Breast epithelium (tissue), 4 donors: Measurements from ENCODE around the gene PFN1. TPM values are rescaled to one million over a fixed set of nuclear protein-coding genes. Genes with fewer than 3 reads are reported as not detected.
"Not testable (repeated sequence)": the region's sequence is repeated elsewhere in the genome, so short reads cannot be mapped to it uniquely, and the experiment has no call there.

Experiments used
- DNase-seq, 2 donors: peaks; one replicate each; pipeline ENCODE4 v3.0.0-alpha.2; 2019; ENCODE audit warnings: low spot score in 2 of 2
- H3K27ac ChIP-seq, 2 donors: fragments of 200-600 bp; sonication (generic) in 1 of 2; one replicate each; pipeline ENCODE4 v1.5.1; 2016 to 2019; ENCODE audit warnings: mild to moderate bottlenecking in 1 of 2
- H3K27me3 ChIP-seq, 2 donors: fragments of 200-600 bp; sonication (generic) in 1 of 2; one replicate each; pipeline versions ENCODE4 v1.5.1 to v1.6.0; 2017 to 2019; ENCODE audit warnings: control low read depth in 1 of 2, mild to moderate bottlenecking in 1 of 2
- H3K36me3 ChIP-seq: fragments of 200-600 bp; one replicate; pipeline ENCODE4 v1.5.1; 2019
- H3K4me1 ChIP-seq, 2 donors: fragments of 200-600 bp; sonication (generic); one replicate each; pipeline ENCODE4 v1.5.1; 2016 to 2019; ENCODE audit warnings: control low read depth in 1 of 2
- H3K4me3 ChIP-seq, 3 donors: fragments of 200-600 bp; sonication (generic); 1 replicate in 2 of 3; 2 replicates in 1 of 3; pipeline ENCODE4 v1.5.1; 2016 to 2019; ENCODE audit warnings: mild to moderate bottlenecking in 3 of 3, moderate library complexity in 2 of 3
- H3K9me3 ChIP-seq, 2 donors: fragments of 200-600 bp; sonication (generic) in 1 of 2; one replicate each; pipeline ENCODE4 v1.5.1; 2016 to 2019; ENCODE audit warnings: control low read depth in 1 of 2
- POLR2A ChIP-seq: fragments of 450-650 bp; IDR thresholded peaks from one replicate; pipeline ENCODE4 v1.6.1; 2016; ENCODE audit warnings: antibody characterized with exemption, mild to moderate bottlenecking, moderate library complexity
- POLR2AphosphoS5 ChIP-seq, 3 donors: sonication (generic); formaldehyde crosslinking; IDR thresholded peaks; one replicate each; pipeline ENCODE4 v1.6.1; 2017; ENCODE audit warnings: antibody characterized with exemption in 3 of 3
- intact Hi-C: fragments of 100-400 bp; cut with DNase I; formaldehyde crosslinking; loops from one replicate; pipeline ENCODE4 v1.15.1; 2023; ENCODE audit warnings: low total_unique reads
- total RNA-seq, 3 donors: library from RNA; depleted of rRNA; stranded (reverse); fragments of >200 nt; gene quantifications; one replicate each; pipeline ENCODE4 v1.1.0, GENCODE V29; 2016
- TF ChIP-seq, protein P1 (sequence below), 3 donors: fragments of 450-650 bp; IDR thresholded peaks; one replicate each; pipeline ENCODE4 v1.5.1; 2016 to 2017; ENCODE audit warnings: antibody characterized with exemption in 3 of 3, mild to moderate bottlenecking in 3 of 3, moderate library complexity in 3 of 3

PFN1 gene
- total RNA-seq, 3 donors from 2014 or later = 290 to 487 (median 379) TPM

DNA sequence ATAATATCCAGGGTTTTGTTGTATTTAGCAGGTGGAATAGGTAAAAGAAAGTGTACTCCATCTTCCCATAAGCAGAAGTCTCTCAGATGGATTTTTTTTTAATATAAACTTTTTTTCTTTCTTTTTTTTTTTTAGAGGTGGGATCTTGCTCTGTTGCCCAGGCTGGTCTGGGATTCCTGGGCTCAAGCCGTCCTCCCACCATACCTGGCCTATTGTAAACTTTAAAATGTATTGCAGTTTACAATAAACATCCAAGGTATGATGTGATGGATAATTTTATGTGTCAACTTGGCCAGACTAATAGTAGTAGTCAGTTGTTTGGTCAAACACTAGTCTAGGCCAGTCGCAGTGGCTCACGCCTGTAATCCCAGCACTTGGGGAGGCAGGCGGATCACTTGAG, 27.0 kb downstream of the PFN1 start:
- H3K9me3 ChIP-seq = no peaks in the 10 kb centered on the region
- intact Hi-C loops = no loop called here
- TF ChIP-seq, protein P1, sequence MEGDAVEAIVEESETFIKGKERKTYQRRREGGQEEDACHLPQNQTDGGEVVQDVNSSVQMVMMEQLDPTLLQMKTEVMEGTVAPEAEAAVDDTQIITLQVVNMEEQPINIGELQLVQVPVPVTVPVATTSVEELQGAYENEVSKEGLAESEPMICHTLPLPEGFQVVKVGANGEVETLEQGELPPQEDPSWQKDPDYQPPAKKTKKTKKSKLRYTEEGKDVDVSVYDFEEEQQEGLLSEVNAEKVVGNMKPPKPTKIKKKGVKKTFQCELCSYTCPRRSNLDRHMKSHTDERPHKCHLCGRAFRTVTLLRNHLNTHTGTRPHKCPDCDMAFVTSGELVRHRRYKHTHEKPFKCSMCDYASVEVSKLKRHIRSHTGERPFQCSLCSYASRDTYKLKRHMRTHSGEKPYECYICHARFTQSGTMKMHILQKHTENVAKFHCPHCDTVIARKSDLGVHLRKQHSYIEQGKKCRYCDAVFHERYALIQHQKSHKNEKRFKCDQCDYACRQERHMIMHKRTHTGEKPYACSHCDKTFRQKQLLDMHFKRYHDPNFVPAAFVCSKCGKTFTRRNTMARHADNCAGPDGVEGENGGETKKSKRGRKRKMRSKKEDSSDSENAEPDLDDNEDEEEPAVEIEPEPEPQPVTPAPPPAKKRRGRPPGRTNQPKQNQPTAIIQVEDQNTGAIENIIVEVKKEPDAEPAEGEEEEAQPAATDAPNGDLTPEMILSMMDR (IDR thresholded peaks at IDR 0.05) = no peak
- no peak for TF ChIP-seq POLR2AphosphoS5 (IDR thresholded peaks at IDR 0.05)
- no peak for TF ChIP-seq POLR2A
- H3K27me3 ChIP-seq = no peaks in the 10 kb centered on the region
- no peak overlapping the region for H3K27ac ChIP-seq
- H3K4me1 ChIP-seq = no peaks in the 10 kb centered on the region
- DNase-seq = no peak
- no peak overlapping the region for H3K4me3 ChIP-seq
- H3K36me3 ChIP-seq = no peaks in the 10 kb centered on the region

DNA sequence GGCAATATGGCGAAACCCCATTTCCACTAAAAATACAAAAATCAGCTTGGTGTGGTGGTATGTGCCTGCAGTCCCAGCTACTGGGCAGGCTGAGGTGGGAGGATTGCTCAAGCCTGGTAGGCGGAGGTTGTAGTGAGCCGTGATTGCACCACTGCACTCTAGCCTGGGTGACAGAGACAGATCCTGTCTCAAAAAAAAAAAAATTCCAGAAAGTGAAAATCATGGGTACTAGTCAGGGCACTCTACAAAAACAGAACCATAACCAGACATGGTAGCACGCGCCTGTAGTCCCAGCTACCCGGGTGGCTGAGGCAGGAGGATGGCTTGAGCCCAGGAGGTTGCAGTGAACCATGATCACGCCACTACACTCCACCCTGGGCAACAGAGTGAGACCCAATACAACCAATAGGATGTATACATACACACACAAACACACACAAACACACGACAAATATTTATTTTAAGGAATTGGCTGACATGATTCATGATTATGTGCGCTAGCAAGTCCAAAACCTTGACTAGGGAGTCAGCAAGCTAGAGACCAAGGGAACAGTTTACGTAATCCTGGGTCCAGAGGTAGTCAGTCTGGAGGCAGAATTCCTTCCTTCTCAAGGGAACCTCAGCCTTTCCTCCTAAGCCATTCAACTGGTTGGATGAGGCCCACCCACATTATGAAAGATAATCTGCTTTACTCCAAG, 27.8 kb downstream of the PFN1 start:
- intact Hi-C loops = no loop called here
- peak overlapping the region in 1 of 2 donors; percentile 12 for H3K27ac ChIP-seq
- no peak for DNase-seq
- H3K4me3 ChIP-seq = no peak overlapping the region
- TF ChIP-seq POLR2A (no peak), POLR2AphosphoS5 (IDR thresholded peaks at IDR 0.05) (no peak)
- TF ChIP-seq, protein P1 (IDR thresholded peaks at IDR 0.05) = no peak
- H3K36me3 ChIP-seq = no peaks in the 10 kb centered on the region
- H3K4me1 ChIP-seq = no peaks in the 10 kb centered on the region
- H3K27me3 ChIP-seq = no peaks in the 10 kb centered on the region
- no peaks in the 10 kb centered on the region for H3K9me3 ChIP-seq

DNA sequence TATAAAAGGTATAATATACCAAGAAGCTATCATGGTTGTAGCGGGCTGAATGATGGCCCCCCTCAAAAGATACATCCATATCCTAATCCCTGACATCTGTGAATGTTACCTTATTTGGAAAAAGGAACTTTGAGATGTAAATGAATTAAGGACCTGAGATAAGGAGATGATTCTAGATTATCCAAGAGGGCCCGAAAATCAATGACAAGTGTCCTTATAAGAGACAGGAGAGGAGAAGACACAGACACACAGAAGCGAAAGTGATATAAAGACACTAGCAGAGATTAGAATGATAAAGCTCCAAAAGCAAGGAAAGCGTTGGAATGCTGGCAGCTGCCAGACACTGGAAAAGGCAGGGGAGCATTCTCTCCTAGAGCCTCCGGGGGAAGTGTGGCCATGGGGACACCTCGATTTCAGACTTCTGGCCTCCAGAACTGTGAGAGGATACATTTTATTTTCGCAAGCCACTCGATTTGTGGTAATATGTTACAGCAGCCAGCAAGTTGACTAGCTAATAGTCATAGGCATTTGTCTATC, 28.8 kb downstream of the PFN1 start:
- TF ChIP-seq, protein P1 (IDR thresholded peaks at IDR 0.05) = no peak
- TF ChIP-seq POLR2A (no peak), POLR2AphosphoS5 (IDR thresholded peaks at IDR 0.05) (no peak)
- intact Hi-C loops = no loop called here
- Histone ChIP-seq H3K27ac (peak overlapping the region in 1 of 2 donors; percentile 30), H3K27me3 (no peaks in the 10 kb centered on the region), H3K4me1 (no peaks in the 10 kb centered on the region), H3K36me3 (no peaks in the 10 kb centered on the region), H3K9me3 (no peaks in the 10 kb centered on the region), H3K4me3 (no peak overlapping the region)
- no peak for DNase-seq

DNA sequence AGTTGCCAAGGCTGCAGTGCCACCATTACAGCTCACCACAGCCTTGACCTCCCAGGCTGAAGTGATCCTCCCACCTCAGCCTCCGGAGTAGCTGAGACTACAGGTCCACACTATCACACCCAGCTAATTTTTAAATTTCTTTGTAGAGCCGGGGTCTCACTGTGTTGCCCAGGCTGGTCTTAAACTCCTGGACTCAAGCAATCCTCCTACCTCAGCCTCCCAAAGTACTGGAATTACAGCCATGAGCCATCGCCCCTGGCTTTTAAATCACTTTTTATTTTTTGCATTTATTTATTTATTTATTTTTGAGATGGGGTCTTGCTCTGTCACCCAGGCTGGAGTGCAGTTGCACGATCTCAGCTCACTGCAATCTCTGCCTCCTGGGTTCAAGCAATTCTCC, 33.8 kb downstream of the PFN1 start:
- DNase-seq, H3K4me3 ChIP-seq, H3K36me3 ChIP-seq, intact Hi-C loops, H3K9me3 ChIP-seq, H3K27me3 ChIP-seq, H3K27ac ChIP-seq, H3K4me1 ChIP-seq: not testable (repeated sequence)

DNA sequence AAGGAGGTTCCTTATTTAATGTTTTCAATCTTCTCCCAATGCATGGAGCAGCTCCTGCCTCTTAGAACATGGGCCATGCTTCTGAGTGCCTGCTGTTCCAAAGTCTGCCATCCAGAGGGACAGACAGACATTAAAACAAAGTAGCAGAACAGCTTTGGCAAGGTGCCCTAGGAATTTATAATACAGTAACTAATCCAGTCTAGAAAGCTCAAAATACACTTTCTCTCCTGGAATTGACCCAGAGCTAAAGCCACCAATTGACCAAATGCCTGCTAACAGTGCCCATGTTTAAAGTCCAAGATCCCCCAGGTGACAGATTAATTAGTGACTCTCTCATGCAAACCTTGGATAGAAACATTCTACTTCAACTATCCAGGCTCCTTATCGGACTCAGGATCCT, 34.3 kb downstream of the PFN1 start:
- no peaks in the 10 kb centered on the region for H3K36me3 ChIP-seq
- no peak overlapping the region for H3K4me3 ChIP-seq
- no peaks in the 10 kb centered on the region for H3K4me1 ChIP-seq
- intact Hi-C loops = no loop called here
- H3K9me3 ChIP-seq = no peaks in the 10 kb centered on the region
- TF ChIP-seq POLR2A = no peak
- TF ChIP-seq POLR2AphosphoS5 (IDR thresholded peaks at IDR 0.05) = no peak
- TF ChIP-seq, protein P1 (IDR thresholded peaks at IDR 0.05) = no peak
- H3K27me3 ChIP-seq = no peaks in the 10 kb centered on the region
- no peak for DNase-seq
- H3K27ac ChIP-seq = no peak overlapping the region
